HG03354 (cell line): ENCODE measurements around the gene KIAA1671.

Source experiments
- ATAC-seq: cut with Tn5 transposase; IDR thresholded peaks from one replicate; pipeline ENCODE4 v1.9.1; 2021; ENCODE audit warnings: mild to moderate bottlenecking; ENCODE audit not compliant: unreplicated experiment, poor library complexity, severe bottlenecking

The KIAA1671 gene

DNA sequence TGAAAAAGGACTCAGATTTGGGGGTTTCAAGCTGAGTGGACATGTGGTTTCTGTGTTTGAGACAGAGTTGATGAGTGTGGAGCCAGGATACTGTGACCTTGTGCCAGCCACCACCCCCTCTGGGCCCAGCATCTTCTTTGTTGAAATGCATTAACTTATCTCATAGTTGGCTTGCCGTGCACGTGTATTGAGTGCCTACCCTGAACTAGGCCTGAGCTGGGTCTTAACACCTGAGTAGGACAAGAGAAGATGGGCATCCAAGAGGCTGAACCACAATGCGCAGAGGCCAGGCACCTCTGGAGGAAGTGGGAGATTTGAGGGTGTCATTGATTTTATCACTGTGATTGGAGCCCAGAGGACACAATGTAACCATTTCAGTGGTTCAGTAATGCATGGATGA is 129.6 kb downstream of the KIAA1671 start:
- no peak for ATAC-seq

DNA sequence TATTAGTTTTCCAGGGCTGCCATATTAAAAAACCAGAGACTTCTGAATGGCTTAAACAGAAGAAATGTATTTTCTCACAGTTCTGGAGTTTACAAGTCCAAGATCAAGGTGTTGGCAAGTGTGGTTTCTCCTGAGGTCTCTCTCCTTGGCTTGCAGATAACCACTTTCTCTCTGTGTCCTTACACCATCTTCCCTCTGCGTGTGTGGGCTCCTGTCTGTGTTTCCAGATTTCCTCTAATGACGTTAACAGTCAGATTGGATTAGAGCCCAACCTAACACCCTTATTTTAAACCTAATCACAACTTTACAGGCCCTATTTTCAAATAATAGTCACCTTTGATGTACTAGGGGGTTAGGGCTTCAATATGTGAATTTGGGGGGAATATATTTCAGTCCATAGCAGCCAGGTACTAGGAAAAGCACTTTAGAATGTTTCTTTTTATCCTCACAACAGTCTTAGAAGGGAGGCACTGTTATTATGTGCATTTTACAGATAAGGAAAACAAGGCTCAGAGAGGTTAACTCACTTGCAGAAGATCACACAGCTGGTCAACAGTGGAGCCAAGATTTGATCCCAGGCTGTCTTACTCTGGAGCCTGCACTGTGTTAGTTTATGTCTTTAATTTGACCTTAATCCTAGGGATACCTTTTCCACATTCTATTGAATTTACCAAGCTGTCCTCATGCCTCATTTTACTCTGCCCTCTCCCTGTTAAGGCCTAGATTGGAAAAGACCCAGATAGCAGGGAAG is 130.7 kb downstream of the KIAA1671 start:
- ATAC-seq = no peak

DNA sequence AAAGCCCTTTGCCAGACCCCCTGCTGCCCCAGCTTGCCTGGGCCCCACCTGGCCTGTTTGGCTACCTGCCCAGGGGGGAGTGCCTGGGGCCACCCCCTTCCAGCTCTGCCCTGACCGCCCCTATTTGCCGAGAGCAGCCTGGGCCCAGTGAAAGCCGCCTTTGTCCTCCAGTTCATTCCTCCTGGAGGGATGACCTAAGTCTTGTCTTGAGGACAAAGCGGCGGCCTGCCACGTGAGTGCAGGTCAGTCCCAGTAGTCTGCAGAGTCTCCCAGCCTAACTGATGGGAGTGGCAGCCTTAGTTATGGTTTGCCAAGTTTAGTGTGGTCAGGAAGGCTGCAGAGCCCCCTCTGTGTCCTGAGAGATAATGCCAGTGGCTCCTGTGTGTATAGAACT is 131.3 kb downstream of the KIAA1671 start:
- ATAC-seq = no peak

DNA sequence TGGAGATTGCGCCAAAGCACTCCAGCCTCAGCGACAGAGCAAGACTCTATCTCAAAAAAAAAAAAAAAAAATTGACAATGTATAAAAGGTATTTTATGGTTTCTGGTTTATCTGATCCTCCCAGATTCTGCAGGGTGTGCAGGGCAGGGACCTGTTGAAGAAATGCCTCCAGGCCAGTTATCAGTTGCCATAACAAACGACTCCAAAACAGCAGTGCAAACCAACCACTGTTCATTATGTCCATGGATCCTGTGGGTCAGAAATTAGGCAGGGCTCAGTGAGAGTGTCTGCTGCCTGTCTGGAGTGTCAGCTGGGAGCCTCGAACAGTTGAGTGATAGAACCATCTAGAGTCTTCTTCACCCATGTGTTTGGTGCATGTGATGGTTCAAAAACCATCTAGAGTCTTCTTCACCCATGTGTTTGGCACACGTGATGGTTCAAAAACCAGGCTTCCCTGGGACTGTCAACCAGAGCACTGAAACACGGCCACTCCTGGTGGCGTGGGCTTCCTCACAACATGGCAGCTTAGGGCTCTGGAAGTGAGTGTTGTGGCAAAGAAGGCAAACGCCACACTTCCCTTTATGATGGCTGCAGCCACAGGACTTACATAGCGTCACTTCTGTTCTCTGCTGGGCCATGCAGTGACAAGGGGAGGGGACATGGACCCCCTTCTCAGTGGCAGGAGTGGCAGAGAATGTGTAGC is 132.0 kb downstream of the KIAA1671 start:
- no peak for ATAC-seq

DNA sequence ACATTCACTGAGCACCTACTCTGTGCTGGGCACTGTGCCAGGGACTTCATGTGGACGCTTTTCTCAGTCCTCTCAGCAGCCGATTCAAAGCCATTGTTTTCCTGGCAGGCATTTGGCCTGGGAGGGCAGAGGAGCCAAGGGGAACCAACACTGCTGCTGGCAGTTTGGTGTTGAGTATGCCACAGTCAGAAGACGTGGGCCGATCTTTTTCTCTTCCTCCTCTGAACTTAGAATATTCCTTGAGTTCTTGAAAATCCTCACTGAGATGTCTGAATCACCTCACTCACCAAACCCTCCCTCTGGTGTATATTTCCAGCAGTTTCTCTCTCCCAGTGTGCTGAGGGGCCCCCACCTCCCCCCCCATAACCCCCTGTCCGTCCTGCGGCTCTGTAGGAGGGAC is 132.6 kb downstream of the KIAA1671 start:
- no peak for ATAC-seq

DNA sequence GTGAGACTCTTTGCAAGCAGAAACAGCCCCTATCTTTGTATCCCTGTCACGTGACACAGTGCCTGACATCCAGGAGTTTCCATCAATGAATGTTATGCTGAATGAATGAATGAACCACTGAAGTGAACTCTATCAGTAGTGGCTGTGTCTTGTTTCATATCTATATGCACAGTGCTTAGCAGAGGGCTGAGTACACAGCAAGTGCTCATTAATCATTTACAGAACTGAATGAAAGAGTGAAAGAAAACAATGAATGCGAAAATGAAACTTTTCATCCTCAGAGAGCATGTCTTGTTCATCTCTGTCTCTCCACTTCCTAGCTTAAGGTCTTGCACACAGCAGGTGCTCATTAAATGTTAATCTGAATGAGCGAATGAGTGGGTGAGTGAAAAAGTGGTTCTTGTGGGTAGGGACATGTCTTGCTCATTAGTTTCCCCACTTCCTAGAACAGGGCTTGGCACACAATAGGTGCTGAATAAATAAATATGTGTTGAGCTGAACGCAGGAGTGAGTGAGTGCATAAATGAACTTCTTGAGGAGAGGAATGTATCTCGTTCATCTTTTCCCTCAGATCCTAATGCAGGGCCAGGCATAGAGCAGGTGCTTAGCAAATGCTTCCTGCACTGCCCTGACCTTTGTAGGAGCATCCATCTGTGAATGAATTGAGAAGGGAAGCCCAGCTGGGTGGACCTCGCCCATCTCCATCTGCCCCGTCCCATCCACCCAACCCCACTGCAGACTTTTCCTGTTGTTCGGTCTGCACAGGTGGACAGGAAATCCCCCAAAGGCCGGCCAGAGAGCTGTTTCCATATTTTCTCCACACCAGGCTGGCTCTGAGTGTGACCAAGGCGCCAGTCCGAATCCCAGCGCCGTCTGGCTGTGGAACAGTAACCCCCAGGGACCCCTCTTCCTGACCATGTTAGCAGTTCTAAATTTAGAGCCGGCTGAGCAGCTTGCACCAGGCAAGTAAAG is 133.7 kb downstream of the KIAA1671 start:
- ATAC-seq = peak; percentile 93

DNA sequence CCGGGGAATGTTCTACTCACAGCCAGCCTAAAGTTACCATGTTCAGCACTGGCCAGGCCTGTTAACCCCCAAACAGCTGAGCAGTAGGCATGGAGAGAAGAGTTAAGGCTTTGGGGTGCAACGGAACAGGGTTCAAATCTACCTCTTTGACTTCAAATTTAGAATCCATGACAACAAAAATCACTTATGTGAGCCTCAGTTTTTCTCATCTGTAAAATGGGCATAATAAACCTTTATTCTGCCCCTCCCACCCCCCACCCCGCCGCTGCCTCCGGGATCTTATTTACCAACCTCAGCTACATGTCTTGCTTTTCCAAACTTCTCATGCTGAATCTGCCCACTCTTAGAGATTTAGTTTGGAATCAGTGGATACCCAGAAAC is 134.4 kb downstream of the KIAA1671 start:
- no peak for ATAC-seq

DNA sequence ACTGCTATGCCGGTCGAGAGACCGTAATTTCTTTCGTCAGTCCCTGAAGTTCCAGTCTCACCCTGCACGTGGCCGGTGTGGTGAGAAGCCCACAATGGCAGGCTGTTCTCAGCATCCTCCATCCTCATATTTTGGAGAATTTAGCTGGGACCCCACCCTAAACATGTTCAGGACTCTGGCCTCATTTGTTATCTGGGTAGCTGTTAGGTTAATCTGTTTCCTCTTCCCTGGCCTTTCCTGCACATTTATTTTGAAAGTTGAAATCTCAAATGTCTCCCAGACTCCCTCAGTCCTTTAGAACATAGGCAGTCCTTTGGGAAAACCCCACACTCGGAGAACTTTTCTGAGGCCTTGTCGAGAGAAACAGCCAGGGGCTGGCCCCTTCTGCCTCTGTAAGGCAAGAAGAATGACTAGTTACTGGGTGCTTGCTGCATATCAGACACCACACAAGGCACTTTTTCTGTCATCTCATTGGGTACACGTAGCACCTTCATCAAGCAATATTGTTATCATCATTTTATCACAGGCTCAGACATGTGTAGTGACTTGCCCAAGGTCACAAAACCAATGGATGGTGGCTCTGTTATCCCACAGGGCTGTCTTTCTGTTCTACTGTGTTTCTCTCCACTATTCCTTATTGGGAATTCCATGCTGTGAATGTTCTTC is 137.8 kb downstream of the KIAA1671 start:
- ATAC-seq = no peak

DNA sequence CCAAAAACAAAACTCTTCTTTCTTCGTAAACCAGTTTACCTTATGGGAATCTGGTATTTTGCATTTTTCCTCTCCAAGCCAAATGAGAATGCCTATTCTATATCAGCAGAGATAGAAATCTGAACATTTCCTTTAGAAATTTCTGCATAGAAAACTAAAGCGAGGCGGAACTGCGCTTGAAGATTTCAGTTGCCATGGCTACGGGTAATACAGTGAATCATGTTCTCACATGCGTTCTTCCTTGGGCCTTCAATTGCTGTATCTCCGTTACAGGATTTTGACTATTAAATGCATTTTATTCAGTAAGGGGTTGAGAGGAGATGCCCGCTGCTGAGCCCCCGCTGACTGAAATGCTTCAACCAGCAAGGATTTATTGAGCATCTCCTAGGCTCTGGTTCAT is 138.9 kb downstream of the KIAA1671 start:
- ATAC-seq = no peak

DNA sequence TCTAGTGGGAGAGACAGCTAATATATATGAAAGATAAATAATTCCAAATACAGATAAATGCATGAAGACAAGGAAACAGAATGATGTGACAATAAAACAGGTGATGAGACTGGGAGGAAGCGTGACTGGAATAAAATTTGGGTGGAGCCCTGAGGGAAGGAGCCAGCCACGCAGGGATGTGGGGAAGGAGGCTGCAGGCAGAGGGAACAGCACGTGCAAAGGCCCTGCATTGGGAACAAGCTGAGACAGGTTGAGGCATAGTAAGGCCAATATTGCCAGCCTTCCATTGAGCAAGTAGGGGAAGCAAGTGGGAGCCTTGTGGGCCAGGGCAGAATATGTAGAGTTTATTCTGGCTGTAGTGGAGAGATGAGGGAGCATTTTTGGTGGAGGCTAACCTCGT is 139.6 kb downstream of the KIAA1671 start:
- no peak for ATAC-seq

DNA sequence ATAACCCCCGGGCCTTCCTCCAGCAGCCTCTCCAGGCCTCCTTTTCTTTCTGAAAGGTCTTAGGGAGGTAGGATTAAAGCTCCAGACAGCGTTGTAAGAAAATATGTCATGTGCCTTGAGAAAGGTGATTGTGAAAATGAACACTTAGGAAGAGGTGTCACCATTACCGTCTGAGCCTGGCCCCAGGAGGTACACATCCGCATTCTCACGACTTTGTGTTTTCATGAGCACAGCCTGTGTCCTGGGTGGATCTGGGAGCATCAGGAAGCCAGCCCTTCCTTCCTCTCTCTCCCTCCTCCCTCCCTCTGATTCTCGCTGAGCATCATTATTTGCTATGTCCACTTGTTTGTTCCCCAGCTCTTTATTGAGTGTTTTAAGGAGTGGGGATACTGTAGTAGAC is 142.1 kb downstream of the KIAA1671 start:
- no peak for ATAC-seq

DNA sequence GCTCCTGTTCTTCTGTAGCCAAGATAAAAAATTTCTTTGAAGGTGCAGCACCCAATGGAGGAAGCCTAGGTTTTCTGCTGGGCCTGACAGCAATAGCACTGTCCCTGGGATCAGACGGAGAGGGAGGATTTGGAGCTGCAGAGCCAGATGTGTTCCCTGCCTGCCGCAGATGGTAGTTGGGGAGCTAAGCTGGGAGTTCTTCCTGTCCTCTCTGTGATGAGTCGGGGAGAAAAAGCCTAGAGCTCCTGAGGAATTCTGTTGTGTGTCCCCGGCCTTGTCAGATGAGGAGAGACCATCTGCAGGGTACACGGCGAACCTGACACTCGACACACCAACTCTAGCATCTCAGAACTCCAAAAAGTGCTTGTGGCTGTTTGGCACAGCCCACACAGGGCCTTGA is 143.4 kb downstream of the KIAA1671 start:
- no peak for ATAC-seq

DNA sequence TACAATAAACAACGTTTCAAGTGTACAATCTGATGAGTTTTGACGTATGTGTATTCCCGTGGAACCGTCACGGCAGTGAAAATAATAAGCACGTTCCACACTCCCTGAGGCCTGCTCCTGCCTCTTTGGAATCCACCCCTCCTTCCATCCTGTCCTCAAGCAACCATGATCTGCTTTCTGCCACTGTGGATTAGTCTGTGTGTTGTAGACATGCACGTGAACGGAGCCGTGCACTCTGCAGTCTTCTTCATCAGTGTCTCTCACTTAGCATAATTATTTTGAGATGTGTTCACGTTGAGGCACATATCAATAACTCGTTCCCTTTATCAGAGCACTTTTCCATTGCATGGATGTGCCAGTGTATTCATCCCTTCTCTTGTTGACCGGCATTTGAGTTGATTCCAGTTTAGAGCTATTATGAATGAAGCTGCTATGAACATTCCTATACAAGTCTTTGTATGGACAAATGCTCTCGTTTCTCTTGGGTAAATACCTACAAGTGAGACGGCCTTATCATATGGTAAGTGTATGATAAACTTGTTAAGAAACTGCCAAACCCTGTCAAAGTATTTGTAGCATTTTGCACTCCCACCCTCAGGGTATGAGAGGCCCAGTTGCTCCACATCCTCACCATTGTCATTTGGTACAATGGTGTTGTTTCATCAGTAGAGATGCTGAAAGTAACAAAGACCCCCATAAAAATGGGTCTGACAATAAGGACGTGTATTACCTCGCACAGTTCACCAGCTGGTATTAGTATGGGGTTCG is 144.3 kb downstream of the KIAA1671 start:
- no peak for ATAC-seq

DNA sequence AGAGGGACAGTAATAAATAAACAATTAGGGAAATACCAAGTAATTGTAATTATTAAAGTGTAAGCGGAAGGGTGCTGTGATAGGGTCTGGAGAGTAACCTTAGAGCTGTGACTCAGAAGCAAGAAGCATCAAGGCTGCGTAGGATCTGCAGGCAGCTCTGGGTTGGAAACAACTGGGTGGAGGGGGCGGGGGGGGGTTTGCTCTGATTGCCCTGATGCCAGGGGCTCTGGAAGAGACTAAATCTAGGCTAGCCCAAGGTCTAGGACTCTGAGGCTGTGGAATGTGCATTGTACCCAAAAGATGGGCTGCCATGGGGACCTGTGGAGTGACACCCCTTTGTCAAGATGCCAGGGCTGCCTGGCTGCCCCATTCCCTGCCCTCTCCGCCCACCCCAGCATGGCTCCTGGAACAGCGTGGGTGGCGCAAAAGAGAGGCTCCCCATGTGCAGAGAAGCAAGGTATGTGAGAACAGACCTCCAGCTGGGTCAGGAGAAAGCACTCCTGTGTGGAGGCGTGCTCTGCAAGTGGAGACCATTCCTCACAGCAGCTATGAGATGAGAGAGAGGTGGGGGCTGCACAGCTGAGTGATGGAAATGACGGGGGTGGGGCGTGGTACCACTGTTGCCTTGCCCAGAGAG is 146.0 kb downstream of the KIAA1671 start:
- ATAC-seq = no peak

DNA sequence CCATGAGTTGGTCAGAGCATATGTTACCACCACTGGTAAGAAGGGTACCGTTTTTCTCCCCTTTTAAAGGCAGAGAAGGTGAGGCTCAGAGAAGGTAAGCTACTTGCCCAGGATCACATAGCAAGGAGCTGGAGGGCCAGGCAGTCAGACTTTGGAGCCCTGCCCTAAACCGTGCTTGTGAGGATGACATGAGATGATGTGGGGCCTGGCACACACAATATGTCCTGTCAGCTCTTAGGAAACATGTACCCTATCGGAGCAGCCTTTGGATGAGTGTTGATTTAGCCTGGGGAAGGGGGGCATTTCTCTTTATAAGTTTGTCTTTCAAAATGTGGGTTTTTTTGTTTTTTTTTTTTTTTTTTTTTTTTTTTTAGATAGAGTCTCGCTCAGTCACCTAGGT is 146.7 kb downstream of the KIAA1671 start:
- ATAC-seq = no peak

DNA sequence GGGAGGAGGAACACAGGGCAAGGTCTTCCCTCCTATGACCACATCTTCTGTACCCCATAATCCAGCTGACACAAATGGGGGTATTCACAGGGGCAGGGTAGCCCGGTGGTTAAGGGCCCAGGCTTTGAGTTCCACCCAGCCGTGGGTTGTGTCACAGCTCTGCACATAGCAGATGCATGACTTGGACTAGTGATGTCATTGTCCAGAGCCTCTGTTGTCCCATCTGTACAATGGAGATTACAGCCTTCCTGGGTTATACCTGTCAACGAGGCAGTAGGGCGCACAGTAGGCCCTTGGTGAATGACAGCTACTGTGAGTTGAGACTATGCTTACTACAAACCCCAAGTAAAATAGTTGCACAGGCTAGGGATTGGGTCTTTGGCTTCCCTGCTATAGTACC is 147.9 kb downstream of the KIAA1671 start:
- no peak for ATAC-seq

DNA sequence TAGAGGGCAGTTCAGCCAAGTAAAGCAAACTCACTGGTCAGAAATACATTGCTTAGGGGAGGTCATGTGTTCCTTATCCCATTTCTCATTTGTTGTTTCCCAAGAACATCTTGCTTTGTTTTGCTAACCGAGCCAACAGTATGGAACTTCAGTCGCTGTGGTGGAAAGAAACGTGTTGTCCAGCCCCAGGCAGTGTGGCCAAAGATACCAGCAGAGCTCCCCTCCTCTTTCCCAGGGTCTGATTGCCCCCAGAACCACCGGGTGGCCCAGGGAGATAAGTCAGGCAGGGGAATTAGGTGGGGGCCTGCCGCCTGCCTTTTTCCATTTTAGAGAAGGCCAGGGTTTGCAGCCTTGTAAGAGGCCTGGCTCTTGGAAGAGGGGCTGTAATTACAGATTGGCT is 148.4 kb downstream of the KIAA1671 start:
- no peak for ATAC-seq

DNA sequence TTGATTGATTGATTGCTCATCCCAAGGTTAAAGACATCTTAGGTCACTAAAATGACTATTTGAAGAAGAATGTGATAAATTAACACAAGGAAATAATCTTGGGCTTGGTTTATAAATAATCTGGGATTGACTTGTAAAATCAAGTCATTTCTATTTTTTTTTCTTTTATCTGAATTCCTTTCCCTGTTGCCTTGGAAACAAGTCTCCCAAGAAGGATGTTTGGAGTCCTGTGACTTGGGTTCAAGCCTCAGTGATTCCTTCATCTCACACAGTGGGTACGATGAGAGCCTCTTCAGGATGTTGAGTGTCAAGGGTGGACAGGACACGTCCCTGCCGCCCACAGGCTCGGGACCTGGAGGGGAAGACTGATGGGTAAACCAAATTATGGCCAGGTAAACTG is 149.0 kb downstream of the KIAA1671 start:
- no peak for ATAC-seq

DNA sequence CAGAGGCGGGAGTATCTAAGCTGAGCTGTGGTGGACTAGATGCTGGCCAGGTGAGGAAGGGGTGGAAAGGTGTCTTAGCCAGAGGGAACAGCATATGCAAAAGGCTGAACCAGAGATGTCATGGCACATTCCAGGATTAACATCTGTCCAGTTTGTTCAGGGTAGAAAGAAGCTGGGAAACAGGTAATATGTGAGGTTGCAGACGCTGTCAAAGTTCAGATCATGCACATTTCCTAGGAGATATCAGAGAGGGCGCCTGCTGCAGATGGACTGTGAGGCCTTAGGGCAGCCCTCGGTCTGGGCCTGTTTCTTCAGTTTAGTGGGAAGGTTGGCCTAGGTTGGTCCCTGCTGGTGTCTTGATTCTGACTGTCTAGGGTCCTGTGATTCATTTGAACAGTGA is 149.5 kb downstream of the KIAA1671 start:
- no peak for ATAC-seq
